HG03097 (cell line): ENCODE data around the gene TMA7.

Experiments
- ATAC-seq: cut with Tn5 transposase; IDR thresholded peaks from one replicate; pipeline ENCODE4 v1.9.1; 2021; ENCODE audit not compliant: unreplicated experiment, low FRiP score

The TMA7 gene

GRCh38 chr3:48422272-48422671 lies 17.8 kb upstream of the TMA7 start:
- no peak for ATAC-seq

DNA sequence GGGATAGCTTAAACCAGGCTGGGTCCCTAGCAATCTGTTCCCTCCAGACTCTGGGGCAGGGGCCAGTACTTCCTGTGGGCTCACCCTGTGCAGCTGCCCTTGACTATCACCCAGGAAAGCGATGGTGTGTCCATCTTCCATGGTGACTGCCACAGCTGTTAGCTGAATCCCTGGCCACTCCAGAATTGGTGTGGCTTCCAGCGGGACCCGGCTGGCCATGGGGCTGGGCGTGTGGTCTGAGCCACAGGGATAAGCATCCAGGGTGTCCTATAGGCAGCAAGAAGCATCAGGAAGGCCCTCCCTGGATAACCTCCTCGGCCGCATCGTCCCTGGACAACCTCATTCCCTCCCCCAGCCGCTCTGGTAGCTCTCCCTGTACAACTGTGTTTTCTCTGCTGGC lies 17.4 kb upstream of the TMA7 start:
- ATAC-seq, result no peak

GRCh38 chr3:48423241-48423882 lies 16.7 kb upstream of the TMA7 start:
- ATAC-seq, result no peak

GRCh38 chr3:48423883-48424695 lies 16.0 kb upstream of the TMA7 start:
- ATAC-seq, result no peak

GRCh38 chr3:48425281-48425812 lies 14.7 kb upstream of the TMA7 start:
- no peak for ATAC-seq

DNA sequence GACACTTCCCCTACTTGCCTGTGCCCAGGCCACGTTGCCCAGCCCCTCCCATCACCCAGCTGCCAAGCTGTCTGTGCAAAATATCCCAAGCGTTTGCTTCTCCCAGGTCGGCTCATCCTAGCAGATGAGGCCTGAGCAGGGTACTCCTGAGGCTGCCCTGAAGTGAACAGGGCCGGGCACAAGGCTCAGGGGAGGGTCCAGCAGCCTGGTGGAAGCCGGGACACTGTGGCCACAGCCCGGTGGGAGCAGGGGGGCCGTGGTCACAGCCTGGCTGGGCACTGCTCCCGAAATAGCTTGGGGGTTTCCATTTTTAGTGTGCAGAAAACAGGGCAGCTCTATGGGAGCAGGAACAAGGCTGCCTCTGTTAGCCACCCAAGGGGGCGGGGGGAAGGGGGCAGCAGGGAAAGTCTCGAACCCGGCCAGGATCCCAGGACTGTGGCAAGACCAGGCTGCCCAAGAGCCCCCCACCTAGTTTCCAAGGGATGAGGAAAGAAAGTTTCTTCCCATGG lies 13.6 kb upstream of the TMA7 start:
- no peak for ATAC-seq

GRCh38 chr3:48426944-48427629 lies 13.0 kb upstream of the TMA7 start:
- no peak for ATAC-seq

- no peak for ATAC-seq
Measured at GRCh38 chr3:48427630-48427962, 12.5 kb upstream of the TMA7 start.

GRCh38 chr3:48428088-48428571 lies 11.9 kb upstream of the TMA7 start:
- ATAC-seq, result no peak

- no peak for ATAC-seq
Measured at GRCh38 chr3:48428572-48429316, 11.3 kb upstream of the TMA7 start.

DNA sequence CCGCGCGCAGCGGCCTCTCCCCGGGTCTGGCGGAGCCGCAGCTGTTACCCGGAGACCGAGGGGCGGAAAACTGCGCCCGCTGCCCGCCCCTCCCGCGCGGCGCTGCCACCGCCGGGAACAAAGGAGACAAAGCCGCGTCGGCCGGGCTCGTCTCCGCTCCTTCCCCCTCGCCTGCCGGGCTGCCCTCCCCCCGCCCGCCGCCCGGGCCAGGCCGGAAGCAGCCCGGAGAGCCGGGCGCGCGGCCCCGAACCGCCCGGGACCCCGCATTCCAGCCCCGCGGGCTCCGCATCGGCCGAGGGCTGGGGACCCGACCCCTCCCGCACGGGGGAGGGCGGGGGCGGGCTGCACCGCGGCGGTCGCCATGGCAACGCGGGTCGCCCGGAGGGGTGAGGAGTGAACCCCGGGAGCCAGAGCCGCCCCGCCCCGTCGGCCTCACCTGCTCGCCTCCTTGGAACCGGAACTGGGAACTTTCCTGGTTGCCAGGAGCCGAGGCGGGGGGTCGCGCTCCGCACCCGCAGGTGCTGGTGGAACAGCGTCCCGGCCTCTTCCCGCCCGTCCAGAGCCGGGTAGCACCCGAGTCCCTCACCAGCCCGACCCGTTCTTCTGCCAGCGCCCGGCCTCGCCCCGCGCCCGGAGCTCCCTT lies 10.6 kb upstream of the TMA7 start:
- ATAC-seq, result no peak

DNA sequence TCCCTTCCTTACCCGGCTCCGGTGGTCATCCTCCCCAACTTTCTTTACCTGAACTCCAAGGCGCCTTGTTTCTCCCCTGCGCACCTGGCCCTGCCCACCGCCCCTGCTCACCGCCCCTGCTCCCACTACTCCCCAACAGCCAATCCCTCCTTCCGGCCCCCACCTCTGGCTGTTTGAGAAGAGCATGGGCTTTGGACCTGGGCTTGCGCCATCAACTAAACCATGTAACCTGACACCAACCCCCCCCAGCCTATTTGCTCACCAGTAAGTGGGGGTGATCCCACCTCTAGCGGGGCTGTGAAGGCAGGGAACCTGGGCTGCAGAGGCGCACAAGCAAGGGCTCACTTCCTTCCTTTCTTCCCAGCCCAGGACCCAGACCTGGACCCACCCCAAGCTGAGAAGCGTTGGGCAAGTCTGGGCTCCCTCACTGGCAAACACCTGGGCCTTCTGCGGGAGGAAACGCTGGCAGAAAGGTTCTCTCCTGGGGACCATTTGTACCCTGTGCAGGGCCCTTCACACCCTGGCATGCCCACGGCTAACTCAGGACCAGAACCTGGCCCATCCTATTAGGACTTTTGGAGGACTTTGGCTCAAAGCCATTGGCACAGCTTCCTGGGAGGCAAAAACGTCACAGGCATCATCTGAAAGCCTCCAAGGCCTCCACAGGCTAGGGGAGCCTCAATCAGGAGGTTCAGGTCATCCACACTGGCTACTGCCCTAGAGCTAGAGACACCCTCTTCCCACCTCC lies 9.9 kb upstream of the TMA7 start, which contains the start of gene PLXNB1:
TSS of gene PLXNB1 (minus strand) at position 127 of the 748 bp plus-strand sequence. CDS start 5,475 bp downstream, outside the sequence.
- ATAC-seq, result no peak

GRCh38 chr3:48430708-48431101 lies 9.4 kb upstream of the TMA7 start:
- ATAC-seq, result no peak

DNA sequence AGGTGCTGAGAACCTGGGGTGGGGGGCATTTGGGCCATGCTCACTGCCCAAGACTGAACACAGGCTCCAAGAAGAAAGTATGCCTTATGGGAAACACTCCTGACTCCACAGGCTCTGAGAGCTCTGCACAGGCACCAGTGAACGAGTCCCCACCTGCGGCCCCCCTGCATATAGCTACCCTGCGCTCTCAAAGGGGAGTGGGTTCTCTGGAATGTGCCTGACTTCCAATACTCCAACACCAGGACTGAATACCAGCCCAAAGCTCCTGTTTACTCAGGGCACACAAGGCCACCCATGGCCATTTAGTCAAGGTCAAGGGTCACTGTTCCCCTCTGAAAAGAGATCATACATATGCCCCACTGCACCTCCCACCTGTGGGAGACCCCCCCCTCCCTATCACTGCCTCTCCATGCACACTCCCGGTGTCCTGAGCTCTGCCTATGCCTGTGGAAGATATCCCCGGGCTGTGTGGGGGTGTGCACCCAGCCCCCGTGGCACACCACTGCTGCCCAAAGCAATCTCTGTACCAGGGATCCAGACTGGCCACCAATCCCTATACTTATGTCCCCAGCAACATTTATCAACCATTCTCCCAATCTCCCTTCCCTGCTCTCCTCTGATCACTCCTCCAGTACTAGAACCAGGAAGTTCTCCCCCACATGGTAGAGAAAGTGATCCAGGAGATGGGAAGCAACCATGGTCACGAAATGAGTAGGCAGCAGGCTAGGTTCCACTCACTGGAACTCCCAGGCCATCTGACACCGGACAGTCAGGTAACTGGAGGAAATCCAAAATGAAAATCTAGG lies 8.6 kb upstream of the TMA7 start:
- no peak for ATAC-seq

GRCh38 chr3:48432411-48433371 lies 7.4 kb upstream of the TMA7 start:
- no peak for ATAC-seq

- no peak for ATAC-seq
Measured at GRCh38 chr3:48433472-48434118, 6.5 kb upstream of the TMA7 start.
